Activated T-cell treated with anti-CD3 and anti-CD28 coated beads for 48 hours (primary cell): Measurements from ENCODE around the gene MRPS18A.

Experiments used
- DNase-seq: peaks from one replicate; pipeline ENCODE4 v3.0.0-alpha.2; 2020; ENCODE audit warnings: low read depth

Gene MRPS18A

DNA sequence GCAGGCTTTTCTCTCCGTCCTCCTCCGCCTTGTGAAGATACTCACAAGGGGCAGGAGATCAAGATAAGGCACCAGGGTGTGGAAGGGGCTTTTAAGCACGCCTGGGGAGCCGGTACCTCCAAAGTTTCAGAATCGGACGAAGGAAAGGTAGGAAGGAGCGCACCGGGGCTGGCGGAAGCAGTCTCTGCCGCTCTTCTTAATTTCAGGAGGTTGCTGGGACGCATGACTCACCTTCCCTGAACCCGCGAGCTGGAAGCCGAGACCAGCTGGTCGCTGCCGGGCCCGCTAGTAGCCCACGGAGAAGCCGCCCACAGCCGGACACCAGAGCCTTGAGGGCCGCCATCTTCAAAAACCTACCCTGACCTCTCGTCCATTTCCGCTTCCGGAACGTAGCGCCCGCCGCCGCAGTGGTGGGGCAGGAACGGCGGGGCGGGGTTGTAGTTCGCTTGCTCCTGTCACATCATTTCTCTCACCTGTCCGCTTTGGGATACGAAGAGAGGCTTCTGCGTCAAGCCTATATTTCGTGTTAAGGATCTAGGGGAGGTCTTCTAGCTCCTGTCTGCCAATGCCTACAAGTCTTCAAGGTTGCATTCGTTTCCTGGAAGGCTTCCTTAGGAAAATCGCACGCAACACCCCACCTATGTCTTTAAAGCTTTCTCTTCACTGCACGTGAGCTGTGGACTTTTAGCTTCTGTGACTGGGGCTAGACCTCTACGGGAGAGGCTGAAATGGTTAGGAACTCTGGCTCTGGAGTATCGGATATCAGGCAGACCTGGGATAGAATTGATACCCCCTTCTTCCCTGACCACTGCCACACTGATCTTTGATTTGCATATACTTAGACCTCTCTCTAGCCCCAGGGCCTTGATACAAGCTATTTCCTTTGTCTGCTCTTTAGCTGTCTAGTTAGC is at the start of gene MRPS18A:
TSS of gene MRPS18A (minus strand) at position 355 of the 911 bp plus-strand sequence. CDS start at position 343, 12 bp downstream.
- DNase-seq: peak; percentile 78

DNA sequence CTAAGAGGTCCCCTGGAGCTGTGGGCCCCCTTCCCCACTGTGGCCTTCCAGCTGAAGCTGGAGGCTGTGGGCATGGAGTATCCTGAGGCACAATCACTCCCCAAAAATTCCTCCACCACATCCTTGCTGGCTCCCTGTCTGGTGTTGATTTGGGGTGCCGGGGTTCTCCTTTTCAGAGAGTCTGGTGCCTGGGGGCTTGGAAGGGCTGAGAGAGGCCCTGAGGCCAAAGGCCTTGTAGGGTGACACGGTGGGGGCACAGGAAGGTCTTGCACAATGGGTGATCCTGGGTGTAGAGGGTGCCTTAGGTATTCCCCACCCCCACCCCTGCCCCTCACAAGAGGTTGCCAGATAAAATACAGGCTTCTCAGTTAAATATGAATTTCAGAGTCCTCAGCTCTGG is 49.3 kb upstream of the MRPS18A start:
- DNase-seq: no peak

DNA sequence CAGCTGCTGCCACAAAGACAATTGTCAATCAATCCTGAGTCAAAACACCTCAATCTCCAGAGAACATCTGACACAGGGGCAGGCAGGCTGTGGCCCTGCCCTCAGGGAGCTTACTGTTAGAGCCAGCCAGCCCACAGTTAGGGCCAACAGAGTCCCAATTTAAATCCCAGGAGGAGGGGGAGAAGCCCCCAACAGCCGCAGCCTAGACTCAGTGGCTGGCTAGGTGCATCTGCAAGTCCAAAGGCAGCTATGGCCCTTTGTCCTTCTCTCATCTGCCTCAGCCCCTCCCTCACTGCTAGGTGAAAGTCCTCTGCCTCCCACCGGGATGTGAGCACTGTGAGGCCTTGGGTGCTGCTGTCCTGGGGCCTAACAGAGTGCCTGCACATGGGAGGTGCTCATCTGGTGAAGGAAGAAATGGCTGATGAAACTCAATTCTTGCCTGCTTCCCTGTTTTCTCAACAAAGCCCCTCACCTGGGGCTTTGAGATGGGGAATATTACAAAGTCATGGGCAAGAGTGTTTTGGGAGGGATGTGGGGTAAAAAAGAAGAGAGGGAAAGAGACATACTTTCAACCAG is 48.7 kb upstream of the MRPS18A start:
- DNase-seq: no peak

DNA sequence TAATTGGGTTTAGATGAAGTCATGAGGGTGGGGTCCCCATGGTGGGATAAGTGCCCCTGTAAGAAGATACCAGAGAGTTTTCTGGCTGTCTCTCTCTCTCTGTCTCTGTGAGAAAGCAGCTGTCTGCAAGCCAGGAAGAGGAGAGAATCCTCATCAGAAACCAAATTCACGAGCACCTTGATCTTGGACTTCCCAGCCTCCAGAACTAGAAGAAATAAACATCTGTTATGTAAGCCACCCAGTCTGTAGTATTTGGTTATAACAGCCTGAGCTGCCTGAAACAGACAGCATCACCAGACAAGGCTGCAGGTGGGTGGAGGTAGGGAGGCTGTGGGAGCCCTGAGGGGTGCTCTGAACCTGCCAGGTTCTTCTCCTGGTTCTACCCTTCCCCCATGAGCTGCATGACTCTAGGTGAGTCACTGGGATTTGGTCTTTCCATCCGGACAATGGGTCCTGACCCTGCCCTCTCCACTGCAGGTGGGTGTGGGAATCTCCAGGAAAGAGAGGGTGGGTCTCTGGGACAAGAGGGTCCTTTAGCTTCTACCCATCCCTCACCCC is 48.1 kb upstream of the MRPS18A start:
- DNase-seq: no peak

DNA sequence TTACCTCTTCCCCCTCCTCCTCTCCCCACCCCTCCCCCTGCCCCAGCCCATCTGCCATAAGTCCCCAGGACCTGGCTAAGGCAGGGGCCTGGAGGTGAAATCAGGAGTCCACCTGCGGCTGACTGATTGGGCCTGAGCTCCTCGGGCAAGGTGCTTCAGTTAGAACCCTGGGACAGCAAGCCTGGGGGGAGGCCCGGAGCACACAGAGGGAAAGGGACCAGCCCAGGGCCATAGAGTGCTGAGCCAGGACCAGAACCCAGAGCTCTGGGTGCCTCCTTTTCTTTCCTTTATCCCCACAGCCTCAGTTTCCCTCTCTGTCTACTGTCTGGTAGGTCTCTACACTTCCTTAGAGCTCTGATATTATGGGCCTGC is 46.7 kb upstream of the MRPS18A start:
- no peak for DNase-seq

DNA sequence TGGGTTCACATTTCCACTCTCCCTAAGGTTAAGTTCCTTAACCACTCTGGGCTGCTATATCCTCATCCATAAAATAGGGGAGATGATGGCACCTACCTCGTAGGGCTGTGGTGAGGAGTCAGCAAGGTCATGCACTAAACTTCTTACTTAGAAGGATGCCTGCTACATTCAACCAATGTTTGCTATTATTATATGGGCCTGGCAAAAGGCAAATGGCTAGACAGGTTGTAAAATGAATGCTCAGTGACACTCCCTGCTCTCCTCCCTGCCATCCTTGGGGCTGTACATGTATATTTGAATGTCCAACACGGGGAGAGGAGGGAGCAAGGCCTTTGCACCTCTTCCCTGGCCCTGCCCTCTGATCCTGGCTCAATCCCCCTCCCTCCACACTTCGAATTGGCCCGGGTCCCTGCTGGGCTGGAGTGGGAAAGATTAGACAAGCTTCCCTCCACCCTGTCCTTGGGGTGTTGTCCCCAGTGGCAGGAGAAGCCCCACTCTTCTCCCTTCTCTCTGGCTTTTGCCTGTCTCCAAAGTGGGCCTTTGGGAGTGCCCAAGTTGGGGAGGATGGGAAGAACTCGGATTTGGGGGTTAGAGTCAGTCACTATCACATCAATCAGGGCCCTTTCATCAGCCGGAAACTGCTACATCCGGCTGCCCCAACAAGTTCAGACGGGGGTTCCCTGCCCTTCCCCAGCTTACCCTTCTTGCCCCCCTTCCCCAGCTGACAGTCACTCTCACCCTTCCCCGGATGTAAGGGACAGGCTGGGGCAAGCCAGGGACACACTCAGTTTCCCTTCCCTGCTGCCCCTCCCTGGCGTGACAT is 46.1 kb upstream of the MRPS18A start:
- no peak for DNase-seq

DNA sequence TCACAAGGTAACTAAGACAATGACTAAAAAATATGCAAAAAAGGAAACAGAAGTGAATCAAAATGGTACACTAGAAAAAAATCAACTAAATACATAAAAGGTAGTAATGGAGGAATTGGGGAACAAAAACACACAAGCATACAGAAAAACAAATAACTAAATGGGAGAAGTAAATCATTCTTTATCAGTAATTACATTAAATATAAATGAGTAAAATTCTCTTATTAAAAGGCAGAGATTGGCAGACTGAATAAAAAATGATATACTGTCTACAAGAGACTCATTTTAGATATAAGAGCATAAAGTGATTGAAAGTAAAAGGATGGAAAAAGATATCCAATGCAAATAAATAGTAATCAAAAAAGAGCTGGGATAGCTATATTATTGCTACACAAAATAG is 43.0 kb upstream of the MRPS18A start:
- DNase-seq: no peak

DNA sequence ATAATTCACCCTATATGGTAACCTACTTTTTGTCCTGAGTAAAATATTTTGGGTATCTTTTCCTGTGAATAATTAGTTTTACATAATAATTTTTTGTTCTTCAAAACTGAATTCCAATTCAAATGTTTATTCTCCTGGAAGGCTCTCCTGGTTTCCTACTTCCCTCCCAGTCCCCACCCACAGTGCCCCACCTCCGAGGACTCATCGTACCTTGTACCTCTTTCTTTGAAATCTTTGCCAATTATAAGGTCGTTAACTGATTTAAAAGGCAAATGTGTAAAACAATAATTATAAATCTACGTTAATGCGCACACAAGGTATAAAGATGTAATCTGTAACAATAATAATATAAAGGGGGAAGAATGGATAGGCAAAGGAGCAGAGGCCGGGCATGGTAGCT is 41.9 kb upstream of the MRPS18A start:
- DNase-seq: no peak

DNA sequence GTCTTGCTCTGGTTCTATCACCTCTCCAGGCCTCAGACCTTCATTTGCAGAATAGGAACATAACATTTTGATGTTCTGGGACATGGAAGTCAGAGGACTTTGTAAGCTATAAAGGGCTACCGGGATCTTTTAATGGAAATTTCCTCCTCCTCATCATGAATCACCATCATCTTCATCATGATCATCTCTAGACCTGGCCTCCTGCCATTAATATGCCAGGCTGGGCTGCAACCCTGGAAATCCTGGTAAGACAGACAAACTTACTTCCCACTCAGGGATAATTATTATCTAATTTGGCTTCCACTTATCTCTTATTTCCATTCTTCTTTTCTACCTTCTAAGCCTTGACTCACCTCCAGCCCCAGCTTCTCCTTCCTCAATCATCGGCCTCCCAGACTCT is 41.0 kb upstream of the MRPS18A start:
- no peak for DNase-seq

DNA sequence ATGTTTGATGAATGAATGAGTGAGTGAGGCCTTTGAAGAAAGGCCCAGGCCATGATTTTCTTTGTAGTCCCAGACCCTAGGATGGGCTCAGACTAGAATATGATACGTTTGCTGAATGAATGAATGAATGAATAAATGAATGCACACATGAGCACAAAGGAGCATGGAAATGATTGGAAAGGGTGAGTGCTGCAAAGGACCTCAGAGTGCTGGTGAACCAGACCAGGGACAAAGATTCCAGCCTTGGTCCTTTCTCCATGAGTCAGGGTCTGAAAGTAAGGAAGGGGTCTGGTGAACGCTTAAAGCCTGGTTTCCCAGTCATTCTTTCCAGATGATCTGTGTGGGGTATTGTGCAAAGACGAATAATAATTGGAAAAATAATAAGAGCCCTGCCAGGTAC is 40.0 kb upstream of the MRPS18A start:
- DNase-seq: no peak

DNA sequence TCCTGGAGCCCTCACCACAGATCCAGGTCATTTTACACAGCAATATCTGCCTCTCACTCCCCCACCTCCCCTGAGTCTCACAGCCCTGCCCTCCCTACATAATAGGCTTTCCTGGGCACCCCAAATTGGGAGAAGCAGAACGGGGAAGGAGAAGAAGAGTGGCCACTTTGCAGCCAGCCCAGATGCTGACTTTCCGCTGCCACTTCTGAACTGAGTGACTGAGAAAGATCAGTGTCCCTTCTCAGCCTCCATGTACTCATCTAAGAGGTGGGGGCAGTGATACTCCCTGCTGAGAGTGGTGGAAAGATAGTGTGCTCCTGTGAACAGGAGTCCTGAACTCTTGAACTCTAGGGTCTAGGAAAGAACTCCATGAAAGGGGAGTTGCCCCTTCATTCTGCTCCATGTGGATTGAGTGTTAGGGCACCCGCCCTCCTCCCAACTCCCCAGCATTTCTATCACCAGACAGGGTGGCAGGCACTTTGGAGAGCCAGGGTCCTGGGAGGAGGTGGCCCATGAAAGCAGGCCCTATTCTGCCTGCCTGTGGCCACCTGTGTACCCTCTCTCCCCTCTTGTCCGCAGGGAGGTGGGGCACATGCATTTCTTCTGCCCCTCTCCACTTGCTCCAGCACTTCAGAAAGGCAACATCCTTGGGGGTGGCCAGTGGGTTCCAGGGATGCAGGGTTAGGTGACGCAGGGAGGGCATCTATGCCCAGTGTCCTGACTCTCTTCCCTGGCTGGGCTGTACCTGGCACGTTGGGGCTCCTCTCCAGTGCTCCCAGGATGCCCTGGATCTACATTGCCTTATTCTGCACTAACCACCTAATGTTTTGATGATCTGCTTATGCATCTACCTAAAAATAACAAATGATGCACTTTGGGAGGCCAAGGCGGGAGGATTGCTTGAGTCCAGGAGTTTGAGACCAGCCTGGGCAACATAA is 38.3 kb upstream of the MRPS18A start:
- no peak for DNase-seq

DNA sequence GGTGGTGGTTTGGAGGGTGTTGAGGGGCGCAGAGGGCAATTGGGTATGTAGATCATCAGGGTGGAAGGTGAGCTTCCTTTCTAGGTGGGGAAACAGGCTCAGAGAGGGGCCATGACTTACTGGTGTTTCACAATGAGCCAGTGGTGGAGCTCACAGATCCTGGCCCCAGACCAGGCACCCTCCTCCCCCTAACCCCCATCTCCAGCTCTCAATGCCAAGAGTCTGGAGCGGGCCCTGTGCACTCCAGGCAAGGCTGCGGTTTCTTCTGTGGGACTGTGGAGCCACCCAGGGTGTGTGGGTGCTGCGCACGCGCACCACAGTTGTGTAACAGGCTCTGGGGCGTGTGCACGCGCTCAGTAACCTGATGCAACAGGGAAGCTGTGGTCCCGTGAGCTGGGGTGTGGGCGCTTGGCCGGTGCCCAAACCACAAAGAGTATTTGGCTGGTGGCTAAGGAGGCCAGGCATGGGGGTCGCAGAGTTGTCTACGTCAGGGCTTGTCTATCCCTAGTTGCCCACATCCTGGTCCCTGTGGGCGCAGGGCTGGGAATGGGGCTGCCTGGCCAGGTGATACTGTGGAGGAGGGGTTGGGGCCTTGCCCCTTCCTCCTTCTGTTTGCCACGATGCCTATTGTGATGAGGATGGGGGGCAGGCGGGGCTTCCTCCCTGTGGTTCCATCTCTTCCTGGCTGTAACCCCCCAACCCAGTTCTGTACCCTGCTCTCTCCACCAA is 37.5 kb upstream of the MRPS18A start:
- DNase-seq: peak; percentile 79

DNA sequence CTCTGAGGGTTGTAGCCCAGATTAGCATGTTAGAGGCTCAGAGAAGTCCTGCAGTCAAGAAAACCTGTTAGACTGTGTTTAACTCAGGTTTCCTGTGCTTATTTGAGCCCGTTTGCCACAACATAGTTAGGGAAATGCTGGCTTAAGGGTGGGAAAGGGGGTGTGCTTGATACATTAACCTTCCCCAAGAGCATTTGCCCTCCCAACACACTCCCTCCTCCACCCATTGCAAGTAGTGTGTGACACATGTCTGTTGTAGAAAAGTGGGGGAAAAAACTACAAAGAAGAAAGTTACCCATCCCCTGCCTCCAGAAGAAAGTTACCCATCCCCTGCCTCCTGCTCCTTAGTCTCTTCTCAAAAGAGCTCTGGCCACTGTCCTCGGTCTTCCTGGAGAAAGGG is 36.8 kb upstream of the MRPS18A start:
- no peak for DNase-seq

DNA sequence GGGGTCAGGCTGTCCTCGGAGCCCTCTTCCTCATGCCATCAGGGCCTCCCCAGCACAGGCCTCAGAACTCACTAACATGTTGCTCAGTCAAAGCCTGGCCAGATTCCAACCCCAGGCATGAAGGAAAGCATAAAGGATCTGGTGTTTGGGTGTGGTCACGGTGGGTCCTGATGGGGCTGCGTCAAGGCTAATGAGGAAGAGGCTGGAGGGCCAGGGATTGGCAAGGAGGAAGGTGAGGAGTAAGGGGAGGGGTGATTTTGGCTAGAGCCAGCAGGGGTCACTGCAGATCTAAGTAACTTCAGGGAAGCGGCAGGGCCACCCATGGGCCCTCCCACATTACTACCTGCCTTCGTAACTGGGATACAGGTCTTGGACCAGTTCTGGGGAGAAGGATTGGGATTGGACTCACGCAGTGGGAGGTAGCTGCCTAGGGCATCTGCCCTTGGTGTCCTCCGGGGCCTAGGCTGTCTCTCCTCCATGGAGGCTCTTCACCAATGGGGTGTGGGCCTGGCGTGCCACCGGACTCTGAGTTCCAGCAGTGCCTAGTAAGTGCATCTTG is 36.2 kb upstream of the MRPS18A start:
- DNase-seq: peak; percentile 64

DNA sequence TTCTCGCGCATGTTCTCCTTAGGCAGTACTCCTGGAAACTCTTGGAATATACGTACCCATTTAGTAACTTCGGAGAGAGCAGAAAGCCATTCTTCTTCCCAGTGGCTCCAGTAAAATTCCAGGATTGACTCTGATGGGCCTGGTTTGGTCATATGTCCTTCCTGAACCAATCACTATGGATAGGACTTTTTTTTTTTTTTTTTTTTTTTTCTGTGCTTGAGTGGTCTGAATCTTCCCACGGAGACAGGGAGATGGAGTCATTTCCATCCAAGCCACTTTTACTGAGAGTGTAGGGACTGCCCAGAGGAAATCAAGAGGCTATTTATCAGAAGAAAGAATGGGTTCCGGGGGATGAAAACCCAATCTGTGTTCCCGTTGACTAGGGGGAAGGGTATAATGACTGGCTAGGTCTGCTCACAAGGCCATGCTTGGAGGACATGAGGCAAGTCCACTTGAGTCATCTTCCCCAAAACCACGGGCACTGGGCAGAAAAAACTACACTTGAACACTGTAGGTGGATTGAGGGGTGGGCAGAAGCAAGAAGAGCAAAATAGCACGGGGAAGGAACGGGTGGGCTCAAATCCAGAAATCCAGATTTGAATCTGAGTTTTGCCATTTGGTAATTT is 35.4 kb upstream of the MRPS18A start:
- DNase-seq: no peak

DNA sequence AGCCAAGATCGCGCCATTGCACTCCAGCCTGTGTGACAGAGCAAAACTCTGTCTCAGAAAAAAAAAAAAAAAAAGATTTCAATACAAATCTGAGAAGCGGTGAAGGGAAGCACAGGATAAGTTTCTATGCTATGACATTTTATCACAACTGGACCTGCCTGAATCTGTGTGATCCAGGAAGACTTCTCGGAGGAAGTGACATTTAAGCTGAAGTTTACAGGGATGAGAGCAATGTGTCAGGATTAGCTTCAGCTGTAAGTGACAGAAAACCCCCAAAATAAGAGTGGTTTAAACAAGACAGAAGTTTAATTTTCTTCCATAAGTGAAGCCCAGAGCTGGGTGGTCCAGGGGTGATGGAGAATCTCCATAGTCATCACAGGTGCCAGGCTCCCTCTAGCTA is 33.4 kb upstream of the MRPS18A start:
- no peak for DNase-seq

DNA sequence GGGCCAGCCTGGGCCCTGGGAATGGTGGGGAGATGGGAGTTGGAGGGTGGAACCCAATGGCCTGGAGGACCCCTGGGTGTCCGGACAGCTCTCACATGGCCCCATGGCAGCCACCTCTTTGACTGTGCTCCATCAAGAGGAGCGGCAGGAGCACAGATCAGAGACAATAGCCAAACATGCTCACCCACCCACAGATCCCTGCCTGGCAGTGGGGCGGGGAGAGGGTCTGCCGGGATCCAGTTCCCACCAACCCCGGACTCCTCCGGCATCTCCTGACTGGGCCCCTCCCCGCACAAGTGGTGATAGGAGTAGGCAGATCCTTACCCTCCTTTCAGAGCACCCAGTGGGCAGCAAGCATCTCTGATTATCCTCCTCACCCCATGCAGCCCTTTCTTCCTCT is 31.9 kb upstream of the MRPS18A start:
- DNase-seq: no peak

DNA sequence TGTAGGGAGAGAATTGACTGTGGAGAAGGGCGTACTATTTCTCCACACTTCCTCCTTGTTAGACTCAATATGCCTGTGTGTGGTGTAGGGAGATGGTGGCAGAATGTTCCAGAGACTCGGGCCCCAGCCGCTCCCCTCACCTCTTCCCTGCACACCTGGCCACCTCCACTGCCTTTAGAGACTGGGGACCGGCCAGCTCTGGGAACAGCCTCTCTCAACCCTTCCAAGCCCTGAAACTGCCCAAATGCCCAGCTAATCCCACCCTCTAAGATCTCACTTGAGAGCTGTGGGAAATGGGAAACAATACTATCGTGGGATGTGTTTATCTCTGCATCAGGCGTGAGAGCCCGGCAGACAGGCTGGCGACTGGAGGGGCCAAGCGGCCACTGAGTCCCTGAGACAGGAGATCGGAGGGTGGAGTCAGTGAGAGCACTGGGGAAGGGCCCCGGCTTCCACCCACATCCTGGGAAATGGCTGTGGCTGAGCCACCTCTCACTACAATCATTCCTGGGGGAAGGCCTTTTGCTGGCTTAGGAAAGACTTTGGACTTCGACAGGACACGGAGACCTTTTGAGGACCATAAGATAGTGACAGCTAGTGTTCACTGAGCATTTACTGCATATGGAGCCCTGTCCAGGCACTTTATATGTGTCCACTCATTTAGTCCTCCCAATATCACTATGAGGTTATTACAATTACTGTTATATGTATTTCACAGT is 31.0 kb upstream of the MRPS18A start:
- DNase-seq: no peak

DNA sequence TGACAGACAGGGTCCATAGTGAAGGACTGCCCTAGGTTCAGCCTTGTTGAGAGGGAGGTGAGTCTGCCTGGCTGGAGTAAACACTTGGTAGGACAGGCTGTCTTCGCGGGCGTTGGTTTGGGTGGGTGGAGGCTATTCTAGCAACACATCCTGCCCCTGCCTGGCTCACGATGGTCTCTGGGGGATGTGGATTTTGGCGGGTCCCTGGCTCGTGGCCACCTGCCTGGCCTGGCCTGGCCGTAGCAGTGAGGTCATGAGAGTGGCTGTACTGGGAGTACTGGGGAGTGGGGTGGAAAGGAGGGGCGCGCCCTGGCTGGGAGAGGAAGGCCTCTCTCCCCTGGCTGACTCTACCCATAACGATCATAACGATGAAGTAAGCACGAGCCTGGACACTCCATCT is 30.2 kb upstream of the MRPS18A start:
- no peak for DNase-seq
